Tibial nerve (tissue), 4 donors: ENCODE results near the gene AKR1A1.

ENCODE experiments used
- EP300 ChIP-seq, 2 donors: sonication (generic); formaldehyde crosslinking; IDR thresholded peaks; one replicate each; pipeline ENCODE4 v1.6.1; 2017; ENCODE audit warnings: antibody characterized with exemption in 2 of 2, mild to moderate bottlenecking in 1 of 2
- POLR2A ChIP-seq, 2 donors: fragments of 450-650 bp; IDR thresholded peaks; one replicate each; pipeline ENCODE4 v1.6.1; 2017; ENCODE audit warnings: antibody characterized with exemption in 2 of 2, mild to moderate bottlenecking in 2 of 2, moderate library complexity in 2 of 2
- TF ChIP-seq, protein P1 (sequence below), 5 experiments: fragments of 200-600 bp in 3 of 5; fragments of 450-650 bp in 2 of 5; sonication (generic) in 3 of 5; IDR thresholded peaks; one replicate each; pipeline ENCODE4 v1.5.1; 2016 to 2019; ENCODE audit warnings: antibody characterized with exemption in 5 of 5, mild to moderate bottlenecking in 3 of 5, moderate library complexity in 2 of 5

DNA sequence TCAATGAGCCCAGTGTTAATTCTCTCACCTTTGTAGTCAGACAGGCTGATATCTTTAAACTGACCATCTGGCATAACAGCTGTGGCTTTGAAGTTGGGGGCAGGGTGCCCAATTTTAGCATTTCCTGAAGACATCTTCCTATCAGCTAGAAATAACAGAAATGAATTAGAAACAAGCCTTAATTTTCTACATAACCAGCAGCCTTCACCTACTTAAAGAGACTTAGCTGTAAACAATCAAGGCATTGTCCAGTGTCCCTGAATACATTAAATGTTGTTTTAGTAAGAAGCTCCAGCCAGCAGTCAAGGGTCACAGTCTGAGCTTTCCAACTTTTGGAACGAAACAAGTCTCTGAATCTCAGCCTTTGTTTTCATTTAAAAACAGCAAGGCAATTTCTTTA, 31.7 kb upstream of the AKR1A1 start:
- TF ChIP-seq, protein P1, sequence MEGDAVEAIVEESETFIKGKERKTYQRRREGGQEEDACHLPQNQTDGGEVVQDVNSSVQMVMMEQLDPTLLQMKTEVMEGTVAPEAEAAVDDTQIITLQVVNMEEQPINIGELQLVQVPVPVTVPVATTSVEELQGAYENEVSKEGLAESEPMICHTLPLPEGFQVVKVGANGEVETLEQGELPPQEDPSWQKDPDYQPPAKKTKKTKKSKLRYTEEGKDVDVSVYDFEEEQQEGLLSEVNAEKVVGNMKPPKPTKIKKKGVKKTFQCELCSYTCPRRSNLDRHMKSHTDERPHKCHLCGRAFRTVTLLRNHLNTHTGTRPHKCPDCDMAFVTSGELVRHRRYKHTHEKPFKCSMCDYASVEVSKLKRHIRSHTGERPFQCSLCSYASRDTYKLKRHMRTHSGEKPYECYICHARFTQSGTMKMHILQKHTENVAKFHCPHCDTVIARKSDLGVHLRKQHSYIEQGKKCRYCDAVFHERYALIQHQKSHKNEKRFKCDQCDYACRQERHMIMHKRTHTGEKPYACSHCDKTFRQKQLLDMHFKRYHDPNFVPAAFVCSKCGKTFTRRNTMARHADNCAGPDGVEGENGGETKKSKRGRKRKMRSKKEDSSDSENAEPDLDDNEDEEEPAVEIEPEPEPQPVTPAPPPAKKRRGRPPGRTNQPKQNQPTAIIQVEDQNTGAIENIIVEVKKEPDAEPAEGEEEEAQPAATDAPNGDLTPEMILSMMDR (IDR thresholded peaks at IDR 0.05) = no peak
- TF ChIP-seq EP300 (IDR thresholded peaks at IDR 0.05) (no peak), POLR2A (IDR thresholded peaks at IDR 0.05) (no peak)
